A549 (cell line): Measurements from ENCODE around the gene CSNK1D. TPM values are rescaled to one million over a fixed set of nuclear protein-coding genes. Genes with fewer than 3 reads are reported as not detected.

ENCODE experiments used
- ATAC-seq, 2 experiments: fragments of 200-7000 bp in 1 of 2; fragments of >200 bp in 1 of 2; cut with Nextera tagmentation in 1 of 2; cut with Tn5 transposase in 1 of 2; 3 replicates each; pipeline versions ENCODE4 v1.8.0 to v1.9.1; 2018 to 2020; ENCODE audit warnings: mild to moderate bottlenecking in 1 of 2, moderate library complexity in 1 of 2
- CTCF ChIA-PET: fragments of 300-600 bp; sonication (Branson Sonifier 250); formaldehyde crosslinking; extraction: SDS; loops from one replicate; lab custom pipeline; 2021; ENCODE audit warnings: antibody characterized with exemption, inconsistent platforms; lab: Yijun Ruan, JAX
- POLR2A ChIA-PET: fragments of 350-600 bp; formaldehyde crosslinking; extraction: SDS; loops from one replicate; lab custom pipeline; 2021; ENCODE audit warnings: antibody characterized with exemption, inconsistent platforms; lab: Yijun Ruan, JAX
- DNase-seq, 2 experiments: peaks; one replicate each; pipeline versions ENCODE4 v3.0.0 to v3.0.0-alpha.2; 2011 to 2016; ENCODE audit warnings: low read depth in 1 of 2, low spot score in 1 of 2
- FAIRE-seq: peaks from 2 replicates; lab custom pipeline; 2011; peaks lifted over from hg19 to GRCh38; lab: Jason Lieb, UNC
- H3K27ac ChIP-seq, 2 experiments: fragments of >200 bp; sonication (Bioruptor Twin); formaldehyde crosslinking; 3 replicates each; pipeline ENCODE4 v1.5.1; 2016 to 2017
- H3K4me1 ChIP-seq: fragments of >200 bp; sonication (Bioruptor Twin); formaldehyde crosslinking; 3 replicates; pipeline ENCODE4 v1.6.1; 2016
- H3K4me2 ChIP-seq: fragments of >200 bp; sonication (Bioruptor Twin); formaldehyde crosslinking; 3 replicates; pipeline ENCODE4 v1.6.1; 2016
- H3K4me3 ChIP-seq: fragments of >200 bp; sonication (Bioruptor Twin); formaldehyde crosslinking; 3 replicates; pipeline ENCODE4 v1.5.1; 2016
- H3K9me3 ChIP-seq: fragments of >200 bp; sonication (Bioruptor Twin); formaldehyde crosslinking; 3 replicates; pipeline ENCODE4 v1.6.1; 2016
- EHMT2 ChIP-seq: fragments of 200-600 bp; sonication (generic); IDR thresholded peaks from 2 replicates; pipeline ENCODE4 v1.6.1; 2016; ENCODE audit warnings: antibody characterized with exemption, low read depth, mild to moderate bottlenecking, moderate library complexity
- EP300 ChIP-seq, 2 experiments: fragments of >200 bp; sonication (Bioruptor Twin); formaldehyde crosslinking; IDR thresholded peaks; 2 replicates in 1 of 2; 3 replicates in 1 of 2; pipeline ENCODE4 v1.6.1; 2016 to 2017
- ESRRA ChIP-seq: fragments of 150-350 bp; IDR thresholded peaks from 2 replicates; pipeline ENCODE4 v1.6.1; 2014; ENCODE audit warnings: mild to moderate bottlenecking, low read length, borderline replicate concordance
- FOSB ChIP-seq: fragments of 250-450 bp; sonication (Bioruptor Pico); IDR thresholded peaks from 2 replicates; pipeline ENCODE4 v1.5.0; 2020; ENCODE audit warnings: mild to moderate bottlenecking, moderate library complexity
- FOXS1 ChIP-seq: fragments of 250-450 bp; sonication (Bioruptor Pico); IDR thresholded peaks from 2 replicates; pipeline ENCODE4 v1.5.0; 2020; ENCODE audit warnings: mild to moderate bottlenecking, moderate library complexity
- HDAC2 ChIP-seq: fragments of 200-600 bp; sonication (generic); IDR thresholded peaks from 2 replicates; pipeline ENCODE4 v1.6.1; 2016
- HES2 ChIP-seq: fragments of >200 bp; sonication (Bioruptor Twin); formaldehyde crosslinking; IDR thresholded peaks from 2 replicates; pipeline ENCODE4 v1.6.1; 2016
- HOXB13 ChIP-seq: fragments of 250-450 bp; sonication (Bioruptor Pico); IDR thresholded peaks from 2 replicates; pipeline ENCODE4 v1.5.0; 2020; ENCODE audit warnings: low read depth, mild to moderate bottlenecking, moderate library complexity
- JUN ChIP-seq, 2 experiments: fragments of >200 bp; sonication (Bioruptor Twin); formaldehyde crosslinking; IDR thresholded peaks; 2 replicates in 1 of 2; 3 replicates in 1 of 2; pipeline ENCODE4 v1.6.1; 2016 to 2017
- JUNB ChIP-seq: fragments of >200 bp; sonication (Bioruptor Twin); formaldehyde crosslinking; IDR thresholded peaks from 2 replicates; pipeline ENCODE4 v1.6.1; 2016
- KDM1A ChIP-seq: fragments of 200-600 bp; sonication (generic); IDR thresholded peaks from 2 replicates; pipeline ENCODE4 v1.6.1; 2016; ENCODE audit warnings: low read depth, mild to moderate bottlenecking
- MAFK ChIP-seq: fragments of 450-650 bp; IDR thresholded peaks from 2 replicates; pipeline ENCODE4 v1.6.1; 2014; ENCODE audit not compliant: partially characterized antibody
- MAZ ChIP-seq: fragments of 150-350 bp; IDR thresholded peaks from 2 replicates; pipeline ENCODE4 v1.6.1; 2014; ENCODE audit warnings: antibody characterized with exemption, low read depth, low read length, borderline replicate concordance
- NPAS2 ChIP-seq: fragments of 250-450 bp; sonication (Bioruptor Pico); IDR thresholded peaks from 2 replicates; pipeline ENCODE4 v1.8.0; 2022; ENCODE audit warnings: mild to moderate bottlenecking, moderate library complexity, borderline replicate concordance
- POLR2A ChIP-seq: IDR thresholded peaks from 2 replicates; pipeline ENCODE4 v1.6.1; 2012; ENCODE audit warnings: mild to moderate bottlenecking, low read length
- RAD21 ChIP-seq, 2 experiments: fragments of >200 bp in 1 of 2; sonication (Bioruptor Twin) in 1 of 2; formaldehyde crosslinking in 1 of 2; IDR thresholded peaks in 1 of 2; conservative IDR thresholded peaks in 1 of 2; 2 replicates in 1 of 2; 3 replicates in 1 of 2; pipeline ENCODE4 v1.6.1; 2012 to 2018; ENCODE audit warnings: inconsistent platforms in 1 of 2
- RCOR1 ChIP-seq: fragments of 150-350 bp; IDR thresholded peaks from 2 replicates; pipeline ENCODE4 v1.6.1; 2014; ENCODE audit warnings: antibody characterized with exemption, low read length, low read depth
- RNF2 ChIP-seq: fragments of 200-600 bp; sonication (generic); IDR thresholded peaks from 2 replicates; pipeline ENCODE4 v1.6.1; 2016; ENCODE audit warnings: low read depth, mild to moderate bottlenecking, antibody characterized with exemption, moderate library complexity, borderline replicate concordance
- USF2 ChIP-seq: fragments of 450-650 bp; IDR thresholded peaks from 2 replicates; pipeline ENCODE4 v1.6.1; 2014; ENCODE audit warnings: antibody characterized with exemption
- ZFP36 ChIP-seq: fragments of 450-650 bp; IDR thresholded peaks from 2 replicates; pipeline ENCODE4 v1.6.1; 2014; ENCODE audit warnings: borderline replicate concordance; ENCODE audit not compliant: partially characterized antibody
- WGBS: methylation state at CpG from one replicate; pipeline ENCODE4 v1.1.6; 2017; ENCODE audit errors: missing lambda C conversion rate; 5-methylcytosine and 5-hydroxymethylcytosine counted together
- polyA plus RNA-seq, 4 experiments: library from polyadenylated mRNA; depleted of rRNA in 3 of 4; stranded (reverse); fragments of >200 nt; fragmentation: RNase III in 1 of 4; extraction: RNeasy Plus Mini Kit Qiagen cat#74134 plus additional on column Dnase treatment in 1 of 4; gene quantifications; 2 replicates in 3 of 4; 3 replicates in 1 of 4; pipeline ENCODE4 v1.2.3, GENCODE V29; 2011 to 2017
- TF ChIP-seq, protein P1 (sequence below): IDR thresholded peaks from 2 replicates; pipeline ENCODE4 v1.6.1; 2012
- TF ChIP-seq, protein P2 (sequence below): fragments of 150-350 bp; IDR thresholded peaks from 2 replicates; pipeline ENCODE4 v1.6.1; 2014; ENCODE audit warnings: low read depth, mild to moderate bottlenecking, low read length

CSNK1D gene
- polyA plus RNA-seq, 2 of the 4 experiments (the other 2 are of a cell fraction): 130 to 163 TPM

- WGBS: 84% methylated on average over 19 of the region's 21 CpGs
- TF ChIP-seq RCOR1 (no peak), ZFP36 (no peak), FOSB (CRISPR knock-in tag) (no peak)
- TF ChIP-seq, all 56 proteins: peak for 0
- H3K4me1 ChIP-seq: peaks cover 67% of the 10 kb centered on the region
- peak overlapping the region; percentile 95 to 99 for H3K27ac ChIP-seq
- peak overlapping the region; percentile 96 for H3K4me2 ChIP-seq
- ChIA-PET POLR2A (interaction anchor here (1.2 kb wide), 1 partner anchor 27 kb away, joined by 3 read pairs; no protein-coding TSS in a partner anchor), CTCF (interaction anchor here (0.8 to 17.6 kb wide), 5 partner anchors 9 to 94 kb away, joined by 3 to 289 read pairs (median 50); partner anchors contain the start of gene SECTM1)
- DNase-seq (no peak), FAIRE-seq (no peak), ATAC-seq (no peak)
- no peak overlapping the region for H3K4me3 ChIP-seq
- no peaks in the 10 kb centered on the region for H3K9me3 ChIP-seq
Measured at GRCh38 chr17:82232876-82233785, 40.4 kb downstream of the CSNK1D start.

GRCh38 chr17:82232322-82232820 is 41.1 kb downstream of the CSNK1D start:
- FAIRE-seq: no peak
- no peaks in the 10 kb centered on the region for H3K9me3 ChIP-seq
- peak overlapping the region; percentile 96 for H3K4me2 ChIP-seq
- TF ChIP-seq HES2 (no peak), NPAS2 (no peak), KDM1A (no peak), ESRRA (no peak), EP300 (IDR thresholded peaks at IDR 0.05) (no peak), MAZ (no peak), JUN (IDR thresholded peaks at IDR 0.05) (no peak), FOXS1 (CRISPR knock-in tag) (no peak), EHMT2 (no peak), MAFK (no peak), HOXB13 (CRISPR knock-in tag) (no peak), RAD21 (conservative IDR thresholded peaks at IDR 0.05 in 1 of 2, IDR thresholded peaks at IDR 0.05 in 1 of 2) (no peak), JUNB (no peak), POLR2A (no peak; the same call in 1 of the 2 replicates), RNF2 (no peak), HDAC2 (no peak), USF2 (no peak)
- TF ChIP-seq, protein P1, sequence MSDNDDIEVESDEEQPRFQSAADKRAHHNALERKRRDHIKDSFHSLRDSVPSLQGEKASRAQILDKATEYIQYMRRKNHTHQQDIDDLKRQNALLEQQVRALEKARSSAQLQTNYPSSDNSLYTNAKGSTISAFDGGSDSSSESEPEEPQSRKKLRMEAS: no peak
- TF ChIP-seq, protein P2, sequence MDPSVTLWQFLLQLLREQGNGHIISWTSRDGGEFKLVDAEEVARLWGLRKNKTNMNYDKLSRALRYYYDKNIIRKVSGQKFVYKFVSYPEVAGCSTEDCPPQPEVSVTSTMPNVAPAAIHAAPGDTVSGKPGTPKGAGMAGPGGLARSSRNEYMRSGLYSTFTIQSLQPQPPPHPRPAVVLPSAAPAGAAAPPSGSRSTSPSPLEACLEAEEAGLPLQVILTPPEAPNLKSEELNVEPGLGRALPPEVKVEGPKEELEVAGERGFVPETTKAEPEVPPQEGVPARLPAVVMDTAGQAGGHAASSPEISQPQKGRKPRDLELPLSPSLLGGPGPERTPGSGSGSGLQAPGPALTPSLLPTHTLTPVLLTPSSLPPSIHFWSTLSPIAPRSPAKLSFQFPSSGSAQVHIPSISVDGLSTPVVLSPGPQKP: no peak
- TF ChIP-seq, all 56 proteins: peak for 0
- Histone ChIP-seq H3K4me3 (peak overlapping the region; percentile 65), H3K4me1 (peaks cover 61% of the 10 kb centered on the region), H3K27ac (peak overlapping the region; percentile 95 to 99)
- ATAC-seq (no peak), DNase-seq (no peak)
- CTCF ChIA-PET: interaction anchor here (1.0 to 17.6 kb wide), 4 partner anchors 10 to 94 kb away, joined by 3 to 289 read pairs (median 10); partner anchors contain the start of gene SECTM1
- POLR2A ChIA-PET: interaction anchor here (1.4 kb wide), 1 partner anchor 10 kb away, joined by 7 read pairs; no protein-coding TSS in a partner anchor
- 71% methylated on average over 16 of the region's 21 CpGs for WGBS
